Stomach (tissue), 9 donors: ENCODE results near the gene TMEM179. TPM values are rescaled to one million over a fixed set of nuclear protein-coding genes. Genes with fewer than 3 reads are reported as not detected.

Experiments used
- DNase-seq, 2 donors: peaks; one replicate each; pipeline versions ENCODE4 v3.0.0 to v3.0.0-alpha.2; 2013 to 2019
- H3K27ac ChIP-seq, 5 donors: fragments of 200-600 bp in 4 of 5; sonication (generic) in 4 of 5; one replicate each; pipeline ENCODE4 v1.5.1; 2013 to 2019; ENCODE audit warnings: mild to moderate bottlenecking in 1 of 5, moderate library complexity in 1 of 5
- H3K27me3 ChIP-seq, 3 donors: fragments of 200-600 bp; sonication (generic); one replicate each; pipeline ENCODE4 v1.5.1; 2017 to 2019; ENCODE audit warnings: mixed run types in 1 of 3
- H3K36me3 ChIP-seq, 4 donors: fragments of 200-600 bp; sonication (generic); 1 replicate in 3 of 4; 2 replicates in 1 of 4; pipeline ENCODE4 v1.5.1; 2016 to 2019
- H3K4me1 ChIP-seq, 4 donors: fragments of 200-600 bp; sonication (generic); one replicate each; pipeline ENCODE4 v1.5.1; 2016 to 2019
- H3K4me3 ChIP-seq, 4 donors: fragments of 200-600 bp; sonication (generic) in 3 of 4; one replicate each; pipeline ENCODE4 v1.5.1; 2016 to 2019; ENCODE audit warnings: mild to moderate bottlenecking in 1 of 4
- H3K9me3 ChIP-seq, 4 donors: fragments of 200-600 bp; sonication (generic); one replicate each; pipeline ENCODE4 v1.5.1; 2016 to 2019
- EP300 ChIP-seq: sonication (generic); formaldehyde crosslinking; IDR thresholded peaks from one replicate; pipeline ENCODE4 v1.6.1; 2017; ENCODE audit warnings: antibody characterized with exemption
- POLR2A ChIP-seq, 4 donors: fragments of 450-650 bp; IDR thresholded peaks; one replicate each; pipeline ENCODE4 v1.6.1; 2016; ENCODE audit warnings: antibody characterized with exemption in 4 of 4, control low read depth in 2 of 4, mild to moderate bottlenecking in 1 of 4, moderate library complexity in 1 of 4
- POLR2AphosphoS5 ChIP-seq, 3 donors: sonication (generic); formaldehyde crosslinking; IDR thresholded peaks; one replicate each; pipeline ENCODE4 v1.6.1; 2016; ENCODE audit warnings: antibody characterized with exemption in 3 of 3
- WGBS, 5 donors: extraction: QIAGEN DNeasy Blood & Tissue Kit in 3 of 5; methylation state at CpG; one replicate each; pipeline versions ENCODE4 v1.1.5 to v1.1.7; 2013 to 2018; 5-methylcytosine and 5-hydroxymethylcytosine counted together
- intact Hi-C: fragments of 100-400 bp; cut with DNase I; formaldehyde crosslinking; loops from one replicate; pipeline ENCODE4 v1.15.1; 2023; ENCODE audit warnings: low total_unique reads
- polyA plus RNA-seq, 3 donors: library from polyadenylated mRNA; stranded (reverse); fragments of 200-250 nt; gene quantifications; one replicate each; pipeline ENCODE4 v1.2.3, GENCODE V29; 2013
- total RNA-seq, 5 donors: library from RNA; depleted of rRNA; stranded (reverse); fragments of >200 nt; gene quantifications; one replicate each; pipeline versions ENCODE4 v1.1.0 to v1.2.3, GENCODE V29; 2014 to 2016
- TF ChIP-seq, protein P1 (sequence below), 7 experiments: fragments of 450-650 bp in 4 of 7; fragments of 200-600 bp in 3 of 7; sonication (generic) in 3 of 7; IDR thresholded peaks; one replicate each; pipeline ENCODE4 v1.5.1; 2016 to 2019; ENCODE audit warnings: antibody characterized with exemption in 7 of 7, control low read depth in 2 of 7, mild to moderate bottlenecking in 1 of 7
- donor health status: healthy with polysubstance abuse.
- donor health status: Bipolar disorder and iron deficiency.
- donor health status: healthy.

Gene TMEM179
- total and polyA plus RNA-seq, 8 donors: 0.58 to 4.6 (median 0.92) TPM; not detected in 3

DNA sequence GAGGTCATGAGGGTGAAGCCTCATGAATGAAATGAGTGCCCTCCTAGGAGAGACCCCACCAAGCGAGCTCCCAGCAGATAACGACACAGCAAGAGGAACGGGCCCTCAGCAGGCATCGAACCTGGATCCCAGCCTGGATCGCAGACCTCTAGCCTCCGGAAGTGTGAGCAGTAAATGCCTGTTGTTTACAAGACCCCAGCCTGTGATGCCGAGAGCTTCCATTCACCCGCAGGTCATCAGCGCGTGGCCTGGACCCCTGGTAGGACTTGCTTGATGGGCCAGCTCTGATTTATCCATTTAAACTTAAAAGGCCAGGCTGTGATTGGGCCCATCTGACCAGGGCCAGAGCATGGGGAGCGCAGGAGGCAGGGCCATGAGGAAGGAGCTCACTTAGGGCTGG is 7.0 kb downstream of the TMEM179 start:
- no peaks in the 10 kb centered on the region for H3K36me3 ChIP-seq
- H3K9me3 ChIP-seq: no peaks in the 10 kb centered on the region
- intact Hi-C loops: no loop called here
- DNase-seq: no peak
- WGBS, 5 donors: 82 to 90% (median 88%) methylated on average over 10 to 11 of the region's 11 CpGs
- H3K27ac ChIP-seq: no peak overlapping the region
- no peak overlapping the region for H3K4me3 ChIP-seq
- peaks cover 0 to 81% (median 4%) of the 10 kb centered on the region in 3 donors for H3K27me3 ChIP-seq
- TF ChIP-seq, protein P1, sequence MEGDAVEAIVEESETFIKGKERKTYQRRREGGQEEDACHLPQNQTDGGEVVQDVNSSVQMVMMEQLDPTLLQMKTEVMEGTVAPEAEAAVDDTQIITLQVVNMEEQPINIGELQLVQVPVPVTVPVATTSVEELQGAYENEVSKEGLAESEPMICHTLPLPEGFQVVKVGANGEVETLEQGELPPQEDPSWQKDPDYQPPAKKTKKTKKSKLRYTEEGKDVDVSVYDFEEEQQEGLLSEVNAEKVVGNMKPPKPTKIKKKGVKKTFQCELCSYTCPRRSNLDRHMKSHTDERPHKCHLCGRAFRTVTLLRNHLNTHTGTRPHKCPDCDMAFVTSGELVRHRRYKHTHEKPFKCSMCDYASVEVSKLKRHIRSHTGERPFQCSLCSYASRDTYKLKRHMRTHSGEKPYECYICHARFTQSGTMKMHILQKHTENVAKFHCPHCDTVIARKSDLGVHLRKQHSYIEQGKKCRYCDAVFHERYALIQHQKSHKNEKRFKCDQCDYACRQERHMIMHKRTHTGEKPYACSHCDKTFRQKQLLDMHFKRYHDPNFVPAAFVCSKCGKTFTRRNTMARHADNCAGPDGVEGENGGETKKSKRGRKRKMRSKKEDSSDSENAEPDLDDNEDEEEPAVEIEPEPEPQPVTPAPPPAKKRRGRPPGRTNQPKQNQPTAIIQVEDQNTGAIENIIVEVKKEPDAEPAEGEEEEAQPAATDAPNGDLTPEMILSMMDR (IDR thresholded peaks at IDR 0.05): no peak
- TF ChIP-seq POLR2AphosphoS5 (IDR thresholded peaks at IDR 0.05): no peak
- peaks cover 0 to 7% (median 0%) of the 10 kb centered on the region in 4 donors for H3K4me1 ChIP-seq

GRCh38 chr14:104596927-104597351 is 7.6 kb downstream of the TMEM179 start:
- Histone ChIP-seq H3K36me3 (no peaks in the 10 kb centered on the region), H3K9me3 (no peaks in the 10 kb centered on the region), H3K4me3 (no peak overlapping the region), H3K4me1 (peaks cover 0 to 7% (median 0%) of the 10 kb centered on the region in 4 donors), H3K27ac (no peak overlapping the region), H3K27me3 (peaks cover 0 to 74% (median 0%) of the 10 kb centered on the region in 3 donors)
- intact Hi-C loops: no loop called here
- no peak for DNase-seq
- TF ChIP-seq EP300 (no peak), POLR2AphosphoS5 (IDR thresholded peaks at IDR 0.05) (no peak), POLR2A (IDR thresholded peaks at IDR 0.05) (no peak)
- TF ChIP-seq, protein P1 (IDR thresholded peaks at IDR 0.05): no peak
- WGBS, 5 donors: 88 to 94% (median 90%) methylated on average over 15 to 21 of the region's 21 CpGs

DNA sequence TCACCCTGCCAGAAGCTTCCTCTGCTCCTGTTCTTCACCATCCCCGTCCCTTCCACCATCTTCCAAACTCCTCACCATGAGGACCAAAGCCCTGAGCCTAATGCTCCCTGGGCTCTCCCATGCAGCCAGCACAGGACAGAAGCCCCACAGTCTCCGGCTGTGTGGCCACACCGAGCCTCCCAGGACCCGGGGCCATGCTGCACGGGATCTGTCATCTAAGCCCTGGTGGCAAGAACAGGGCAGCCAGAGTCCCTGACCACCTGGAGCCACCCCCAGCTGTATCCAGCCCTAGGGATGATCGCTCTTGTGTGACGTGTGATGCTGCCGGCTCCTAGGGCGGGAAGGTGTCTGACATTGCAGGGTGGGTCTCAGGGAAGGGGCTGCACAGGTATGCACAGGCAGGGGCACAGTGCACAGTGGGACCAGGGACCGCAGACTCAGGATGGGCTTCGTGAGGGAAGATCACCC is 8.1 kb downstream of the TMEM179 start:
- no peak for DNase-seq
- Histone ChIP-seq H3K27me3 (peaks cover 0 to 70% (median 0%) of the 10 kb centered on the region in 3 donors), H3K4me3 (no peak overlapping the region), H3K36me3 (no peaks in the 10 kb centered on the region), H3K9me3 (no peaks in the 10 kb centered on the region), H3K27ac (no peak overlapping the region), H3K4me1 (peaks cover 0 to 7% (median 0%) of the 10 kb centered on the region in 4 donors)
- intact Hi-C loops: no loop called here
- TF ChIP-seq POLR2A (IDR thresholded peaks at IDR 0.05) (no peak), POLR2AphosphoS5 (IDR thresholded peaks at IDR 0.05) (no peak), EP300 (no peak)
- TF ChIP-seq, protein P1 (IDR thresholded peaks at IDR 0.05): no peak
- 87 to 92% (median 89%) methylated on average over 11 of the region's 11 CpGs for WGBS, 5 donors

- WGBS, 5 donors: 60 to 86% (median 82%) methylated on average over 3 to 6 of the region's 6 CpGs
- TF ChIP-seq, protein P1 (IDR thresholded peaks at IDR 0.05): no peak
- TF ChIP-seq EP300 (no peak), POLR2AphosphoS5 (IDR thresholded peaks at IDR 0.05) (no peak), POLR2A (IDR thresholded peaks at IDR 0.05) (no peak)
- Histone ChIP-seq H3K27me3 (peaks cover 0 to 65% (median 0%) of the 10 kb centered on the region in 3 donors), H3K27ac (no peak overlapping the region), H3K9me3 (no peaks in the 10 kb centered on the region), H3K4me3 (no peak overlapping the region), H3K36me3 (no peaks in the 10 kb centered on the region), H3K4me1 (peaks cover 0 to 7% (median 0%) of the 10 kb centered on the region in 4 donors)
- intact Hi-C loops: no loop called here
- no peak for DNase-seq
These were observed 8.6 kb downstream of the TMEM179 start for GRCh38 chr14:104595911-104596450.
